Measurements from ENCODE around the gene CALML5.

CALML5 gene

DNA sequence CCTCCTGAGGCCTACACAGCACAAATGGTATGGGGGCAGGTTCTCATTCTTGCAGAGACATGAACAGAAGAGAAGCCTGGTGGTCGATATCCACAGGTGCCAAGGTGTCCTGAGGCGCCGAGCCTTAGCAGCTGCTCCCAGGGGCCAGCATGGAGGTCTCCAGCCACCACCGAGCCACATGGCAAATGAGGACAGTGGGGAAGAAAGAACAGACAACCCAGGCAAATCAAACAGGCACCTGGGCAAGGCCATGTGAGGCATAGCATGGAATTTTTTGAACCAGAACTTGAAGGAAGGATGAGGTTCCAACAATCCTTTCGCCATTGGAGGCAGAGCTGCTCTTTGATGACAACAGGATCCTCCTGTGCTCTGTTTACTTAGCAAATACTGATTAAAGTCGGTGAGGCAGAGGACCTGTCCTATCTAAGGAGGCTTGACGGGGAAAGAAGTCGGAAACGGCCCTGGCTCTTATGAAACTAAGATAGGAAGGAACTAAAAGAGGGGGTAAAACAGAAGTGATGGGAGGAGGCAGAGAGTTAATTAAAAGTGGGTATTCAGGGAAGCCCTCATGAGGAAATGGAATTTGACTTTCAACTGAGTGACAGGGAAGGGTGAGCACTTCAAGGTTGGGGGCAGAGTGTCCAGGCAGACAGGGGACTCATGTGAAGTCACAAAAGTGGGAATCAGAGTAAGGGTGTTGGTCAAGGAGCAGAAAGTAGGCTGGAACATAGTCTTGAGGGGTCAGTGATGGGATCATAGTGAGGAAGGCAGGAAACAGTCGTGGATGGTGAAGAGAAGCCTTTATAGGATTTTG, 16.8 kb upstream of the CALML5 start:
- DNase-seq (ENCODE audit: low spot score) = no peak

DNA sequence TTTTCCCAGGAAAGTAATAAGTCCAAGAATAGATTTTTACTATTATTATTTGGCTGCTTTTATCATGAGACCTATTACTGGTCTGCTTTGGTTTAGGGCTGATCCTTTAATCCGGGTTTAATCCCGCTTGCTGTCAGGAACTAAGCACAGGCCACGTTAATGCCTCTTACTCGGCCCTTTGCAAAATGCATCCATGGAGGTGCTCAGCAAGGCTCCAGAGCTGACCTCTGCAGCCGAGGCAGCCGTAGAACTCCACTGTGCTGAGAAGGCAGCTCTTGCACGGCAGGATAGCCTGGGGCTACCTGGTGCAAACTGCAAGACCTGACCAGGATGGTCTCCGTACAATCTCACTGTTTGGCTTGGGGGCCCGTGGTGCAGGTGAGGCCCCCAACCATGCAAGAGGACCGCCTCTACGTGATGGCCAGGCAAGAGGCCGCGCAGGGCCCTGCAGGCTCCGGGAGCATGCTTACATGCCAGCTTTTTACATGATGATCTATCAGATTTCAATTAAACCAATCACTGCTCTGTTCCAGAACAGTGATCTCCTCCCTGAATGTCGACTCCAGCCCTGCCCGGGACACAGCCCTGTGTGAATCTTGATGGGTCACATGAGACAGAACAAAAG, 15.0 kb upstream of the CALML5 start:
- peak; percentile 71 for DNase-seq (ENCODE audit: low spot score)

DNA sequence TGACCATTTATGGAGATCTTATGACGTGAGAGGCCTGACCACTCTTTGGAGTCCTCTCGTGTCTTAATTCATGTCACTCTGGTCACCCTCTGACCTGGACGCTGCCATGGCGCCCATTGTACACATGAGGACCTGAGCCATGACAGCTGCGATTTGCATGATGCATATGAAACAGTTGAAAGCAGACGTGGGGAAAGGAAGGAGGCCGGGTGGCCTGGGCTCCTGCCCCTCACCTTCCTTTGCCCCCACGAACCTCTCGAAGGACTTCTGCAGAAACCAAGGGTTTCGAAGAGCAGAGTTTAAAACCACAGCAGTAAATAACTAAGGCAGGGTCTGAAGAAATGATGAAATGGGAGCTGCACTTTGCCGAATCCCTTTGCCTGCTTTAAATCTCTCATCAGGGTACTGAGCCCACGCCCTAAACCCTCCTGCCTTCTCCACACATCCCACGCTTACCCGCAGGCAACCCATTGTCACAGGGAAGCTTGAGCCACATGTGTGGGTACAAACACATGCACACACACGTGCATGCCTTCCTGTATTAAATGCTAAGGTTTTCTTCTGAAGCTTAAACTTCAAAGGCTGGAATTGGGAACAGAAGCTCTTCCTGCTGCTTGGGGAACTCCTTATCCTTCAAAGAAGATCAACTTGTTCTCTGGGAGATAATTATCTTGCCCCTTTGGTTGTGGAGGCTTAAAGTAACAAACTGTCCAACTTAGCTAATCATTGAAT, 13.7 kb upstream of the CALML5 start:
- no peak for DNase-seq (ENCODE audit: low spot score)

DNA sequence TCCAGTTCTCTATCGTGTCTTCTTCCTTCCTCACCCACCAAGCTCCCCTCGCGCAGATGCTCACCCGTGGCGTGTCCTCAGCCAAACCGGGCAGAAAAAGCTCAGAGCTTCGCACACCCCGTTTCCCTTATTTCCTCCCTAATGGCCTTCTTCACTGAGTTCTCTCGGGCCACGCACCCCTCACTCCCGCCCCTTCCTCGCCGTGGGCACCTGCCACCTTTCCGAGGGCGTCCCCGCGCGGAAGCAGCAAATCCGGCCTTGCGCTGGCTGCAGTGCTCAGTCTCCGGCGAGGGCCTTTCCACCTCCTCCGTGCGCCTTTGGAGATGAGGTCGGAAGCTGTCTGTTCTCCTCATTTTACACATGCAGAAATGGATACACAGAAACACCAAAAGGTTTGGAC, 13.0 kb upstream of the CALML5 start:
- DNase-seq (ENCODE audit: low spot score) = no peak

DNA sequence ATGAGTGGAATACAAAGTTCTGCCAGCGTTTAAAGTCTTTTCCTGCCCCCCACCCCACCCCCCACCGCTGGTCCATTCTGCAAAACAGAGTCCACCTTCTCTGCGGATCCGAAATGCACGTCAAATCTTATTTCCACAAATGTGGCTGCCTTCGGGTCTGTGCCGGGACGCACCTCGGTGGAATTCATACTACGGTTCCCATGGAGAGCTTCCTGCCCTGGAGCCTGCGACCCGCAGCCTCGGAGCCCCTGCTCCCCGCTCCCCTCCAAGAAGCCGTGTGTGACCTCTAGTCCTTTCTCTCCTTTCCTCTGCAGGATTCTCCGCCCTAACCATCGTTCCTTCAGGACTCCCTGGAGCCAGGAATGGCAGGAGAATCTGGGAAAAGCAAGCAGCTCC, 12.5 kb upstream of the CALML5 start:
- DNase-seq (ENCODE audit: low spot score) = no peak

DNA sequence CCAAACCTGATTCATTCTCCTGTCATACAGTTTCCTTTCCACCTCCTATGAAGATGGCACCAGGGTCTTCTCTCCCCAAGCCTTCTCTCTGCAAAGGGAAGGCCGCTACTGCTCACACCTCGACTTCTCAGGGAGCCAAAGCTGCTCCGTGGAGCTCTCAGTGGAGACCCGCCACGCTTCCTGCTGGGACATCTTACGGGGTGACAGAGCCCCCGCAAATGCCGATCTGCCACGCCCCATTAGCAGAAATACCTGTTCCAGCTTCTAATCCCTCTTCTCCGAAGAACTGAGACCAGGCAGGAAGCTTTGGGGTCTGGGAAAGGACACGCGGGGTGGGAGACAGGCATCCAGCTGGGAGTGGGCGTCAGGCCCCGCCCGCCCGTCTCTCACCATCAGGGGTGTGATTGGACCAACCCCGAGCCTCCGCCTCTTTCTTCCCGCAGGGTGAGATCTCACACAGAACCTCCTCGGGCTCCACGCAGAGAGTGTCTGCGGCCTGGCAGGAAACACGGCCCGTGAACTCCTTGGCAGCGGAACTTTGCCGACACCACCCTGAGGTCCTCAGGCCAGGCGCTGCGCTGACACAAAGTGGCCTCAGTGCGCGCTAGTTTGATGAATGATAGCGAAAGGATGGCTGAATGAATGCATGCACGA, 12.0 kb upstream of the CALML5 start:
- no peak for DNase-seq (ENCODE audit: low spot score)

DNA sequence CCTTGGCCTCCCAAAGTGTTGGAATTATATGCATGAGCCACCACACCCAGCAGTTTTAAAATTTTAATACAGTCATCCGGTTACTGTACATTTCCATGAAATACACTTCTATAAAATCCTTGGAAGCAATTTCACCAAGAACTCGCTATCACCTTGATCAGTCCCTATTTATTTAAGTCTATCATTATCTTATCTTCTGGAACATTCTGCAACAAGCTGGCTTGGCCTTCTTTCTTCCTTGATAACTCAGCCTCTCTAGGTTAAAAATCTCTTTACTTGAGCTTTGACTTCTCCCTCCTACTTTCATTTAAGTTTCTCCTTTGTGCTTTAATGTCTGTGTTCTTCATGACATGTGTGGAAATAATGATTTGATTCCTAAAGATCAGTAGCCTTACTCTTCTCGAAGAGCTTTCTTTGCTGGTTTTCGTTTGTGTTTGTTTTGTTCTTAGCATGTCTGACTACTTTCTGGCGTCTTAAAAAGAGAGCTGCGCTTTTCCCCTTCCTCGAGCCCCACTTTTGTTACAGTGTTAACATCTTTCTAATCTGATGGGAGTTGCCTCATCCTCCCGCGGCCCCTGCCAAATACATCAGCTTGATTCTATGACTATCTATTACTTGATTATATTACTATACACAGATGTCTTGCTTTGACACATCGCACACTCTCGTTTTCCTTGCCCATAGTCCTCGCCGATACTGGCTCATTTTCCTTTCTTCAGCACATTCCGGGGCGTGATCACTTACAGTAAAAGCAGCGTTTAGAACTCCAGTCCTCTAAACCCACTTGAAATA, 11.1 kb upstream of the CALML5 start:
- no peak for DNase-seq (ENCODE audit: low spot score)

DNA sequence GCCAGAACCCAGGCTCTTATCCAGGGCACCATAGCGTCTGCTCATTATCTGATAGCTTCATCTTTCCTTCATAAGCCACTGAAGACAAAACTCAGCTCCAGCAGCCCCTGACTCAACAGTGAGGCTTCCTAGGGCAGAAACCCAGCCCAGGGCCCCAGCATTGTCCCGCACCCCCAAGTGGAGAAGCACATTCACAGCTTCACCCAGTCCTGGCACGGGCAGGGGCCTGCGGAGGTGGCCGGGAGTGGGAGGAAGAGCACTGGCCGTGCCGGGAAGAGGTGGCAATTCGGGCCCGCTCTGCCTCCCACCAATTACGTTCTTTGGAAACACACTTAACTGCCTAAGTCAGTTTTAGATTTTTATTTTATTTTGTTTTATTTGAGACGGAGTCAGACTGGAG, 10.3 kb upstream of the CALML5 start:
- no peak for DNase-seq (ENCODE audit: low spot score)

DNA sequence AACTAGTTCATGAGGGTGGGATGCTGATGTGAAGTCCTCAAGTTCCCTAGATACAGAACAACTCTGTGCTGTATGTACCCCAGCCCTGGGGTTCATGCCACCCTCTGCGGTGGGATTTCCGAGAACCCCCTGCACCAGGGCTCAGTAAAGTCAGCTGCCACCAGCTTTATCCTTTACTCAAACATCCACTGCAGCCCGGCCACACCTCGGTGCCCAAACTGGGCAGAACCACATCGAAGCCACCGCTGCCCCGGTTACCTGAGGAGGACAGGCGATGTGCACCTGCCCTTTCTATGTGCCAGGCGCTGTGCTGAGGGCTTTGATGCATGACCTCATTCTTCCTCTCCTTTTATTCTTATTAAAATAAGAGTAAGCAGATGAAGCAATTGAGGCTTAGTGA, 9.9 kb upstream of the CALML5 start:
- no peak for DNase-seq (ENCODE audit: low spot score)

DNA sequence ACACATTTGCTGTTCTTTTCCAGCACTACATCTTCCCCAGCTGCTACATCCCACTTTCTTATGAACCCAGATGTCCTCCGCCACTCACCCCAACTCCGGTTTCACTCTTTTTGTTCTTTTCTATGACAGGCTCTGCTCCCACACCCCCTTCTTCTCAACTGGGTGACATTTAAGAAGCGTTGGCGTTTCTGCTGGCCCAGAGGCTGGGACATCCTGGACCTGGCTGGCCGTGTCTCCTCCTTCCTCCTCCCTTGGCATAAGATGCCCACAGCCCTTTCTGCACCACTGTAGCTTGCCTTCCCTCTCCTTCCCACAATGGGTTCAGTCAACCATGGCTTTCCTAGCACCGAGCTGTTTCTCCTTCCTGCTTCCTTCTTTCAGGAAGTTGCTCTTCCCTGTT, 9.4 kb upstream of the CALML5 start:
- DNase-seq (ENCODE audit: low spot score) = no peak

DNA sequence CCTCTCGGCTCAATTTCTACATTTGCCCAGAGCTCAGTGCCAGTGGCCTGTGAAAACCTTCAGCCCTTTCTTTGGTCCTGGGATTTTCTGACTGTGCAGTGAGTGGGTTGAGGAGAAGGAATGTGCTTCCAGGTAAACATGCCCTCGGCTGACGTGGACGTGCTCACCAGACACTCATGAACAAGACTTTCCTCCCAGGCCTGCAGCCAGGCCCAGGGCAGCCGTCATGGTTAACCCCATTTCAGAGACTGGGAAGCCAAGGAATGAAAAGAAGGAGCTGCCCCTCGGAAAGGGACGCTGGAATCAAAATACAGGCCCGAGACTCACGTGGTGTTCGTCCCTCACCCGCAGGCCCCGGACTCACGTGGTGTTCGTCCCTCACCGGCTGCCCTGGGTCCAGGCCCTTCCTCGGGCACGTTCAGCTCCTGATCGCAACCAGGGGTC, 8.8 kb upstream of the CALML5 start:
- DNase-seq (ENCODE audit: low spot score) = no peak

DNA sequence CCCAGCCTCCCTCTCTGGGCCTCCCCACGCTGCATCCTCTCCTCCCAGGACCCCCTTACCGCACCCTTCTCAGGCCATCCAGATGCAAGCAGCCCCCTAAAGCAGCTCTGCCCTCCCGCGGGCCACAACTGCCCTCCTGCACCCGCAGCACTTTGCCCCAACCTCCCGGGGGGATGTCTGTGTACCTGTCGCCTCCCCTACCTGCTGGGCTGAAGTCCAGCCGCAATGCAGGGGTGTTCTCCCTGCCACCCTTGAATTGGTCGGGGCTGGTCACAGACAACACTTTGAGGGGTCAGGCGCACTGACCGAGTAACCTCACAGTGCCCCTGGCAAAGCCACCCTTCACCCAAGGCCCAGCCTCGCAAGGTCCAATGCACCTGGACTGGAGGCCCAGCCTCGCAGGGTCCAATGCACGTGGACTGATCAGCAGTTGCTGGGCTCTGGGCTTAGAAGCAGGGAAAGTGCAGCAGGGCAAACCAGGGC, 8.3 kb upstream of the CALML5 start:
- no peak for DNase-seq (ENCODE audit: low spot score)

DNA sequence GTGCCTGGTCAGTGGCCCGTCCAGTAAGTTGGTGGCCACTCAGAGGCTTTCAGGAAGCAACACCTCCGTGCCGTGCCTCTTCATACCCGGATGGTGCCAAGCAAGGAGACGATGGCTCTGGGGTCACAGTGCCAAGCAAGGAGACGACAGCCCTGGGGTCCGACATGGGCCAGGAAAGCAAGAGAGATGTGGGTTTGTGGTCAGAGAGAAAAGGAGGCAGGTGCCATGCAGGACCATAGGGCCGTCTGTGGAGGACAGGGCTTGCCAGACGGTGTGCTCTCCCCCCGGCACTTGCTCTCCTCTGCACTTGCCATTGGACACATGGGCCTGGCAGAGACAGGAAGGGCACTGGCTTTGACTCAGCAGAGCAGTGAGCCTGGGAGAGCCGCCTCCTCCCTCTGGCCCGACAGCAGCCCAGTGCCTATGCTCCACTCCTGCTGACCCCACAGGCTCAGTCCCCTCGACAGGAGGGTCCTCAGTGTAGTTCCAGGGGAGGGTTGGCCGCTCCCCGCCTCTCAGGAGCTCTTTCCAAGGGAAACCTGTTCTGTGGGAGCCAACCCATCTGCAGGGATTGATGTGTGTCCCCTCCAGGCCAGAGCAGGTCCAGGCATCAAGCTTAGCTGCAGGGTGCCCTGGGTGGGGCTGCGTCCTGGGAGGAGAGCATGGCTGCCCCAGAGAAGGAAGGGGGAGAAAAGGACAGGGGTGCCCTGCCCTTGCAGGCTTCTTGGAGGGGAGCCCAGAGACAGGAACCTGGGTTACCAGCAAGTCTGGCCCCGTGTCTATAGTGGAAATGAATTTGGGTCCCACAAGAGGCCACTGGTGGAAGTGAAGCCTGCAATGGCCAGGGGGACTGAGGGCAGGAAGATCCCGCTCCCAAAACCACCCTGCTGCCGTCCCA, 7.6 kb upstream of the CALML5 start:
- DNase-seq (ENCODE audit: low spot score) = no peak

DNA sequence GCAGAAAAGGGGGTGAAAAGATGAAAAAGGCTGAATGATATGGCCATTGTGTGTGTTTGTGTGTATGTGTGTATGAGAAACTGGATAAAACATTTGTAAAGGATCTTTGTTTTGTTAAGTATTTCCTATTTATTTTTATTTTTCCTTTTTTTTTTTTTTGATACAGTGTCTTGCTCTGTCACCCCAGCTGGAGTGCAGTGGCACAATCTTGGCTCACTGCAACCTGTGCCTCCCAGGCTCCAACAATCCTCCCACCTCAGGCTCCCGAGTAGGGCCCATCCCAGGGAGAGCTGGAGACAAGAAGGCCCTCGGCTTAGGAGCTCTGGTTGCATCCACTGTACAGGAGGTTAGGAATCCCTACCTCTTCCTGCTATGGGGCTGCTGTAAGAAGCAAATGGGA, 6.9 kb upstream of the CALML5 start:
- DNase-seq (ENCODE audit: low spot score) = no peak

DNA sequence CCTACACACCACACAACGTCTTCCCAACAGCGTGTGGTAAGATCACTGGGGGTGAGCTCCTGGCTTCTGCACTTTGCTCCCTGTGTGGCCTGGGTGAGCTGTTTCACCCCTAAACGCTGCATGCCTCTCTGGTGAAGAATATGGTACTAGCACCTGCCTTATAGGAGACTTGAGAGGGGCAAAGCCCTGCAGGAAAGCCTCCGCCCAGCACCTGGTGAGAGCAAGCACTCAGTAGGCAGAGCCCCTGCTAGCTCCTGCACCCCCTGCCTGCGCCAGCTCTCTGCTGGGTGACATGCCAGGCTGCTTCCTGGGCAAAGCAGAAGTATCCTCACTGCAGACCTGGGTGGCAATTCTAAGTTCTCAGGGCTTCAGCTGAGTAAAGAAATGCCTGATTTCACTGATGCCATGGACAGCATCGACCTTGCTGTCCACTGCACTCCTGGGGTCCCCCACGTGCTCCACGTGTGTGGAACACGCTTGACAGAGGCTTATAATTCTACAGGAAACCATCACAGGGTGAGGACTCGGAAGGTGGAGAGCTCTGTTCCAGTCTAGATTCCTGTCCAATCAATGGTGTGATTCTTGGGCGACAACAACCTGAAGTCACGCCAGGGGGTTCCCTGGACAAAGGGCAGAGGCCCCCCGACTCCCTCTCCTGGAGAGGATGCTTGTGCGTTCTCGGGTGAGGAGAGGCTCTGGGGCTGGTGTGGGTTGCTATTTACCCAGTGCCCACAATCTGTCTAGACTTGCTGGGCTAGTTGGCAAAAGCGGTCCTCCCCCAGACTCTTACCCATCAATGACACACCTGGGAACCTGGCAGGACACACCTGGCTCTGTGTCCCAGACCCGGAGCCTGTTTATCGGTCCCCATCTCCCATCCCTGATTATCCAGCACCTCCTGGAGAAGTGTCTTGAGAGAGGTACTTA, 5.0 kb upstream of the CALML5 start:
- no peak for DNase-seq (ENCODE audit: low spot score)

DNA sequence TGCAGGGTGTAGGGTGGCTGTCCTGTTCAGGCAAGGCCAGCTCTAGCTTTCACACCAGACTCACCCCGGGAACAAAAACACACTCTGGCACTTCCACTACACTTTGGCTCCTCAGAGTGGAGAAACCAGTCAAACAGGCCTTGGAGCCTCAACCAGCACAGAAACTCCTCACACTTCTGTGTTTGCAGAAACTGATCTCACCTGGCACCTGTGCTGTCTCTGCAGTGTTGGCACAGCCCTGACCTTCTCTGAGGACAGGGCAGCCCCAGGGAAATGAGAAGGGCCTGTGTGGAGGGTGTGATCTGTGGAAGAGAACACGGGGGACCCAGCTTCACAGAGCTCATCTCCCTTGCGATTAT, 4.1 kb upstream of the CALML5 start:
- no peak for DNase-seq (ENCODE audit: low spot score)

DNA sequence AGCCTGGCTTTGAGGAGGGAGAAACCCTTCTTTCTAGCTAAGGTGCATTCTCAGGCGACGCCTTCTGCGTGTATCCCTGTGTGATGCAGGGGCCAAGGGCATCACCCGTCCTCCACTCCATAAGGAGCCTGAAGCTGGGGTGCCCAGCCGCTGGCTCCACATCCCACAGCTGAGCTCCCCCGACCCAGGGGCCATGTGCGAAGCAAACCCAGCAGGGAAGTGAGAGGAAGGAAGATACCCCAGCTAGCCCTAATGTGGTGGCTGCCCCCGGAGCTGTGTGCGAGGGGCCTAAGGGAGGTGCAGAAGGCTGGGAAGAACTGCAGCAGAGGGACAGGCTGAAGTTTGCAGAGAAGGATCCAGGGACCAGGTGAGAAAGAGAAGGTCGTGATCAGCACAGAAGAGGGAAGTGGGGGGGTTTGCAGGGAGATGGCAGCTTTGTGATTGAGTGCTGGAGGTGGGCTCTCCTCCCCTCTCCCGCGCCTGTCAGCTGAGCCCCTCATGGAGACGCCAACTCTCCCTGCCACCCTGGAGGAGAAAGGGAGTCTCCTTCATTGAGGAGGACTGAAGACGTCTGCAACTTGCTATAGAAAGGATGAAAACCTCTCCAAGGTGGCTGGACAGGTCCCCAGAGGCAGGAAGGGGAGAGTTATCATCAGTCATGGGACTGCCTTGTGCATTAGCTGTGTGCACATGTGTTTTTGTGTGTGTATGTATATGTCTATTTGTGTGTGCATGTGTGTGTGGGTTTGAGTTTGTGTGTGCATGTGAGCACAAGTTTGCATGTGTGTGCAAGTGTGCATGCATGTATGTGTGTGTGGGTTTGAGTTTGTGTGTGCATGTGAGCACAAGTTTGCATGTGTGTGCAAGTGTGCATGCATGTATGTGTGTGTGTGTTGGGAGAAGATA, 3.5 kb upstream of the CALML5 start:
- no peak for DNase-seq (ENCODE audit: low spot score)

DNA sequence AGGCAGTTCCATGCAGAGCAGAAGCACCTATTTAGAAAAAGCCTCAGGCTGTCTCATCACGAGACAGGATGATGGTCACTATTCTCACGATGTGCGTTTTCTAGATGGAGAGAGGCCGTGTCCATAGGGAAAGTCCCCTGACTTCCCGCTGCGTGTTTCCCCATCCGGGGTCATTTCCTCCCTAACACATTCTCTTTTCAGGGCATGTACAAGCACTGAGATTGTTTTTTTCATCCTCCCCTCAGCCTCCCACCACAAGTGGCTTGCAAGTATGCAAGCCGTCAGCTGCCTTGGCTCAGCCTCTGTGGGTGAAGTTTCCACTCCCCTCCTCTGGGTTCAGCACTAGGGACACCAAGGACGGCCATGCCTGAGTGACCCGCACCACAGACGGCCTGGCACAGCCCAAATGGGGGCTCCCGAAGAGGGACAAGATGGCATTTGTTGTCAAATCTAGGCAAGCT, 2.7 kb upstream of the CALML5 start:
- no peak for DNase-seq (ENCODE audit: low spot score)
